Measurements from ENCODE around the gene KCNH4. TPM values are rescaled to one million over a fixed set of nuclear protein-coding genes. Genes with fewer than 3 reads are reported as not detected.

The KCNH4 gene
- total and polyA plus RNA-seq, 9 of the 15 experiments (the other 6 are each of a cell fraction or from before 2014, with no cell fraction given) = 0.10 to 1.8 (median 0.50) TPM

GRCh38 chr17:42116705-42117396 is 64.1 kb downstream of the KCNH4 start (continued):
- TF ChIP-seq, protein P1, sequence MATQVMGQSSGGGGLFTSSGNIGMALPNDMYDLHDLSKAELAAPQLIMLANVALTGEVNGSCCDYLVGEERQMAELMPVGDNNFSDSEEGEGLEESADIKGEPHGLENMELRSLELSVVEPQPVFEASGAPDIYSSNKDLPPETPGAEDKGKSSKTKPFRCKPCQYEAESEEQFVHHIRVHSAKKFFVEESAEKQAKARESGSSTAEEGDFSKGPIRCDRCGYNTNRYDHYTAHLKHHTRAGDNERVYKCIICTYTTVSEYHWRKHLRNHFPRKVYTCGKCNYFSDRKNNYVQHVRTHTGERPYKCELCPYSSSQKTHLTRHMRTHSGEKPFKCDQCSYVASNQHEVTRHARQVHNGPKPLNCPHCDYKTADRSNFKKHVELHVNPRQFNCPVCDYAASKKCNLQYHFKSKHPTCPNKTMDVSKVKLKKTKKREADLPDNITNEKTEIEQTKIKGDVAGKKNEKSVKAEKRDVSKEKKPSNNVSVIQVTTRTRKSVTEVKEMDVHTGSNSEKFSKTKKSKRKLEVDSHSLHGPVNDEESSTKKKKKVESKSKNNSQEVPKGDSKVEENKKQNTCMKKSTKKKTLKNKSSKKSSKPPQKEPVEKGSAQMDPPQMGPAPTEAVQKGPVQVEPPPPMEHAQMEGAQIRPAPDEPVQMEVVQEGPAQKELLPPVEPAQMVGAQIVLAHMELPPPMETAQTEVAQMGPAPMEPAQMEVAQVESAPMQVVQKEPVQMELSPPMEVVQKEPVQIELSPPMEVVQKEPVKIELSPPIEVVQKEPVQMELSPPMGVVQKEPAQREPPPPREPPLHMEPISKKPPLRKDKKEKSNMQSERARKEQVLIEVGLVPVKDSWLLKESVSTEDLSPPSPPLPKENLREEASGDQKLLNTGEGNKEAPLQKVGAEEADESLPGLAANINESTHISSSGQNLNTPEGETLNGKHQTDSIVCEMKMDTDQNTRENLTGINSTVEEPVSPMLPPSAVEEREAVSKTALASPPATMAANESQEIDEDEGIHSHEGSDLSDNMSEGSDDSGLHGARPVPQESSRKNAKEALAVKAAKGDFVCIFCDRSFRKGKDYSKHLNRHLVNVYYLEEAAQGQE (IDR thresholded peaks at IDR 0.05; ENCODE audit: borderline replicate concordance) = peak; percentile 77; the same call in 1 of the 2 replicates
- TF ChIP-seq, protein P1 (CRISPR knock-in tag; IDR thresholded peaks at IDR 0.05; ENCODE audit: low read depth) = no peak
- TF ChIP-seq ZNF408 (CRISPR knock-in tag; IDR thresholded peaks at IDR 0.05; ENCODE audit: low read depth) (no peak), ZNF395 (CRISPR knock-in tag; IDR thresholded peaks at IDR 0.05) (no peak), CTCF (IDR thresholded peaks at IDR 0.05 in 2 of 3, conservative IDR thresholded peaks at IDR 0.05 in 1 of 3; ENCODE audit: insufficient read depth in 2 of 3, low read depth in 1 of 3, low read length in 3 of 3) (peak; percentile 85 to 91 (median 88)), SAFB (IDR thresholded peaks at IDR 0.05; ENCODE audit: borderline replicate concordance, low read depth, low read length) (no peak), ZBTB1 (CRISPR knock-in tag; IDR thresholded peaks at IDR 0.05; ENCODE audit: borderline replicate concordance, low read depth) (no peak), PPARD (CRISPR knock-in tag; IDR thresholded peaks at IDR 0.05) (no peak), RUNX1 (IDR thresholded peaks at IDR 0.05; ENCODE audit: low read depth) (no peak)
- TF ChIP-seq, protein P2, sequence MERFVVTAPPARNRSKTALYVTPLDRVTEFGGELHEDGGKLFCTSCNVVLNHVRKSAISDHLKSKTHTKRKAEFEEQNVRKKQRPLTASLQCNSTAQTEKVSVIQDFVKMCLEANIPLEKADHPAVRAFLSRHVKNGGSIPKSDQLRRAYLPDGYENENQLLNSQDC (CRISPR knock-in tag; IDR thresholded peaks at IDR 0.05) = no peak
- TF ChIP-seq, protein P3, sequence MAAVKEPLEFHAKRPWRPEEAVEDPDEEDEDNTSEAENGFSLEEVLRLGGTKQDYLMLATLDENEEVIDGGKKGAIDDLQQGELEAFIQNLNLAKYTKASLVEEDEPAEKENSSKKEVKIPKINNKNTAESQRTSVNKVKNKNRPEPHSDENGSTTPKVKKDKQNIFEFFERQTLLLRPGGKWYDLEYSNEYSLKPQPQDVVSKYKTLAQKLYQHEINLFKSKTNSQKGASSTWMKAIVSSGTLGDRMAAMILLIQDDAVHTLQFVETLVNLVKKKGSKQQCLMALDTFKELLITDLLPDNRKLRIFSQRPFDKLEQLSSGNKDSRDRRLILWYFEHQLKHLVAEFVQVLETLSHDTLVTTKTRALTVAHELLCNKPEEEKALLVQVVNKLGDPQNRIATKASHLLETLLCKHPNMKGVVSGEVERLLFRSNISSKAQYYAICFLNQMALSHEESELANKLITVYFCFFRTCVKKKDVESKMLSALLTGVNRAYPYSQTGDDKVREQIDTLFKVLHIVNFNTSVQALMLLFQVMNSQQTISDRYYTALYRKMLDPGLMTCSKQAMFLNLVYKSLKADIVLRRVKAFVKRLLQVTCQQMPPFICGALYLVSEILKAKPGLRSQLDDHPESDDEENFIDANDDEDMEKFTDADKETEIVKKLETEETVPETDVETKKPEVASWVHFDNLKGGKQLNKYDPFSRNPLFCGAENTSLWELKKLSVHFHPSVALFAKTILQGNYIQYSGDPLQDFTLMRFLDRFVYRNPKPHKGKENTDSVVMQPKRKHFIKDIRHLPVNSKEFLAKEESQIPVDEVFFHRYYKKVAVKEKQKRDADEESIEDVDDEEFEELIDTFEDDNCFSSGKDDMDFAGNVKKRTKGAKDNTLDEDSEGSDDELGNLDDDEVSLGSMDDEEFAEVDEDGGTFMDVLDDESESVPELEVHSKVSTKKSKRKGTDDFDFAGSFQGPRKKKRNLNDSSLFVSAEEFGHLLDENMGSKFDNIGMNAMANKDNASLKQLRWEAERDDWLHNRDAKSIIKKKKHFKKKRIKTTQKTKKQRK (IDR thresholded peaks at IDR 0.05; ENCODE audit: borderline replicate concordance, low read depth, low read length) = no peak

All from K562 (cell line).